WTC11 (cell line): ENCODE data around the gene GLRB. TPM values are rescaled to one million over a fixed set of nuclear protein-coding genes. Genes with fewer than 3 reads are reported as not detected.
A peak's percentile ranks its signal among the peaks of the same experiment; 100 is the strongest.

Experiments
- ATAC-seq: fragments of 200-7000 bp; cut with Tn5 transposase; 2 replicates; pipeline ENCODE4 v1.10.0; 2021; ENCODE audit warnings: mild to moderate bottlenecking, moderate library complexity
- CTCF ChIA-PET: fragments of 300-600 bp; sonication (Branson Sonifier 250); formaldehyde crosslinking; loops from one replicate; lab custom pipeline; 2021; ENCODE audit warnings: antibody characterized with exemption; lab: Charles Lee
- POLR2A ChIA-PET: fragments of 350-600 bp; sonication (Branson Sonifier 250); formaldehyde crosslinking; loops from one replicate; lab custom pipeline; 2021; ENCODE audit warnings: antibody characterized with exemption; lab: Charles Lee
- DNase-seq: peaks from one replicate; pipeline ENCODE4 v3.0.0; 2021; ENCODE audit warnings: low spot score
- H3K27ac Mint-ChIP-seq: 2 replicates; pipeline ENCODE4 v1.8.0; 2021; ENCODE audit warnings: mixed read lengths
- H3K27me3 Mint-ChIP-seq: 2 replicates; pipeline ENCODE4 v1.8.0; 2021; ENCODE audit warnings: low read depth, mild to moderate bottlenecking, moderate library complexity, mixed read lengths
- H3K36me3 Mint-ChIP-seq: 2 replicates; pipeline ENCODE4 v1.8.0; 2021; ENCODE audit warnings: mixed read lengths
- H3K4me1 Mint-ChIP-seq: 2 replicates; pipeline ENCODE4 v1.8.0; 2022; ENCODE audit warnings: mixed read lengths
- H3K4me3 Mint-ChIP-seq: 2 replicates; pipeline ENCODE4 v1.8.0; 2021; ENCODE audit warnings: mild to moderate bottlenecking, moderate library complexity, mixed read lengths
- H3K9me3 Mint-ChIP-seq: 2 replicates; pipeline ENCODE4 v1.8.0; 2021; ENCODE audit warnings: mixed read lengths
- ATF1 ChIP-seq: sonication (generic); formaldehyde crosslinking; IDR thresholded peaks from 2 replicates; pipeline ENCODE4 v1.8.1; 2023; ENCODE audit warnings: mild to moderate bottlenecking, moderate library complexity, missing genetic modification reagents
- CBFB ChIP-seq: sonication (generic); formaldehyde crosslinking; IDR thresholded peaks from 2 replicates; pipeline ENCODE4 v1.8.1; 2022; ENCODE audit warnings: mild to moderate bottlenecking, low read depth, missing genetic modification reagents
- ETV6 ChIP-seq: sonication (generic); formaldehyde crosslinking; IDR thresholded peaks from 2 replicates; pipeline ENCODE4 v1.8.1; 2022; ENCODE audit warnings: mild to moderate bottlenecking, missing genetic modification reagents
- GTF2I ChIP-seq: fragments of 250-450 bp; sonication (Bioruptor Pico); conservative IDR thresholded peaks from 2 replicates; pipeline ENCODE4 v1.4.0; 2021; ENCODE audit warnings: mild to moderate bottlenecking
- HMGA2 ChIP-seq: fragments of 250-450 bp; sonication (Bioruptor Pico); IDR thresholded peaks from 2 replicates; pipeline ENCODE4 v1.4.0; 2021; ENCODE audit warnings: mild to moderate bottlenecking, moderate library complexity
- IRF2 ChIP-seq: sonication (generic); formaldehyde crosslinking; IDR thresholded peaks from 2 replicates; pipeline ENCODE4 v1.8.0; 2022; ENCODE audit warnings: low read depth, missing genetic modification reagents, borderline replicate concordance
- PRRX2 ChIP-seq: fragments of 250-450 bp; sonication (Bioruptor Pico); IDR thresholded peaks from 2 replicates; pipeline ENCODE4 v1.8.0; 2021; ENCODE audit warnings: mild to moderate bottlenecking
- RELA ChIP-seq: sonication (generic); formaldehyde crosslinking; IDR thresholded peaks from 2 replicates; pipeline ENCODE4 v1.8.1; 2022; ENCODE audit warnings: missing genetic modification reagents, mild to moderate bottlenecking, borderline replicate concordance
- RORB ChIP-seq: fragments of 250-450 bp; sonication (Bioruptor Pico); IDR thresholded peaks from 2 replicates; pipeline ENCODE4 v1.9.0; 2021; ENCODE audit warnings: mild to moderate bottlenecking
- SMAD4 ChIP-seq: sonication (generic); formaldehyde crosslinking; IDR thresholded peaks from 2 replicates; pipeline ENCODE4 v1.8.0; 2022; ENCODE audit warnings: mild to moderate bottlenecking, missing genetic modification reagents
- ZNF219 ChIP-seq: sonication (generic); formaldehyde crosslinking; IDR thresholded peaks from 2 replicates; pipeline ENCODE4 v1.8.0; 2023; ENCODE audit warnings: missing genetic modification reagents, mild to moderate bottlenecking, borderline replicate concordance
- ZNF232 ChIP-seq: sonication (generic); formaldehyde crosslinking; IDR thresholded peaks from 2 replicates; pipeline ENCODE4 v1.8.0; 2022; ENCODE audit warnings: mild to moderate bottlenecking, missing genetic modification reagents
- ZNF416 ChIP-seq: fragments of 250-450 bp; sonication (Bioruptor Pico); IDR thresholded peaks from 2 replicates; pipeline ENCODE4 v1.9.0; 2021; ENCODE audit warnings: mild to moderate bottlenecking, inconsistent platforms
- total RNA-seq: library from RNA; stranded (reverse); gene quantifications from 3 replicates; pipeline ENCODE4 v1.2.3, GENCODE V29; 2021
- TF ChIP-seq, protein P1 (sequence below): fragments of 200-600 bp; IDR thresholded peaks from 2 replicates; pipeline ENCODE4 v1.8.0; 2022; ENCODE audit warnings: antibody characterized with exemption
- TF ChIP-seq, protein P2 (sequence below): sonication (generic); formaldehyde crosslinking; IDR thresholded peaks from 2 replicates; pipeline ENCODE4 v1.8.0; 2023; ENCODE audit warnings: missing genetic modification reagents, mild to moderate bottlenecking, borderline replicate concordance
- TF ChIP-seq, protein P3 (sequence below): fragments of 250-450 bp; sonication (Bioruptor Pico); IDR thresholded peaks from 2 replicates; pipeline ENCODE4 v1.9.0; 2021; ENCODE audit warnings: moderate library complexity, mild to moderate bottlenecking, inconsistent platforms, borderline replicate concordance

GLRB gene
- total RNA-seq, 1 experiment from 2014 or later: 0.31 TPM

DNA sequence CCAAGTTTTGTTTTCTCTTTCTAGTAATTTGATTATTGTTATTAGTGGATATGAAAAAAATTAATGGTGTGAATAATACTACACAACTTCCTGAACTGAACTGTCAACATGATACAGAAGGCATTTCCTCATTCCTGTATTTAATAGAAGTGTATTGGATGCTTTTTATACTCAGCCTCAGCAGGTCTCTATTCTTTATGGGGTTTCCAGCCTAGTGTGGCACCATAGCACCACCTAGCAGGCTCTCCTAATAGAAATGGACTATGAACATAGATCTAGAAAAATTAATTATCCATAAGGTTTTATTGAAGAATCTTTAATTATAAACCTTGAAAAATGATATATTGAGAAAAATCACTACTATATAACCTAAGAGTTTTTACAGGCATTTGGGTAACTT, 52.4 kb downstream of the GLRB start:
- Mint-ChIP-seq H3K36me3 (no peaks in the 10 kb centered on the region), H3K4me3 (no peak overlapping the region), H3K27me3 (no peaks in the 10 kb centered on the region; the same call in 1 of the 2 replicates), H3K4me1 (peaks cover 5% of the 10 kb centered on the region), H3K9me3 (peaks cover 3% of the 10 kb centered on the region; the same call in 1 of the 2 replicates), H3K27ac (no peak overlapping the region)
- TF ChIP-seq GTF2I (CRISPR knock-in tag) (no peak), PRRX2 (CRISPR knock-in tag) (no peak), HMGA2 (CRISPR knock-in tag) (no peak), RORB (CRISPR knock-in tag) (no peak), RELA (CRISPR knock-in tag) (no peak), SMAD4 (no peak), ZNF416 (CRISPR knock-in tag) (no peak), ZNF219 (CRISPR knock-in tag) (no peak), CBFB (CRISPR knock-in tag) (no peak), IRF2 (CRISPR knock-in tag) (no peak)
- TF ChIP-seq, protein P1, sequence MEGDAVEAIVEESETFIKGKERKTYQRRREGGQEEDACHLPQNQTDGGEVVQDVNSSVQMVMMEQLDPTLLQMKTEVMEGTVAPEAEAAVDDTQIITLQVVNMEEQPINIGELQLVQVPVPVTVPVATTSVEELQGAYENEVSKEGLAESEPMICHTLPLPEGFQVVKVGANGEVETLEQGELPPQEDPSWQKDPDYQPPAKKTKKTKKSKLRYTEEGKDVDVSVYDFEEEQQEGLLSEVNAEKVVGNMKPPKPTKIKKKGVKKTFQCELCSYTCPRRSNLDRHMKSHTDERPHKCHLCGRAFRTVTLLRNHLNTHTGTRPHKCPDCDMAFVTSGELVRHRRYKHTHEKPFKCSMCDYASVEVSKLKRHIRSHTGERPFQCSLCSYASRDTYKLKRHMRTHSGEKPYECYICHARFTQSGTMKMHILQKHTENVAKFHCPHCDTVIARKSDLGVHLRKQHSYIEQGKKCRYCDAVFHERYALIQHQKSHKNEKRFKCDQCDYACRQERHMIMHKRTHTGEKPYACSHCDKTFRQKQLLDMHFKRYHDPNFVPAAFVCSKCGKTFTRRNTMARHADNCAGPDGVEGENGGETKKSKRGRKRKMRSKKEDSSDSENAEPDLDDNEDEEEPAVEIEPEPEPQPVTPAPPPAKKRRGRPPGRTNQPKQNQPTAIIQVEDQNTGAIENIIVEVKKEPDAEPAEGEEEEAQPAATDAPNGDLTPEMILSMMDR: no peak
- TF ChIP-seq, protein P2, sequence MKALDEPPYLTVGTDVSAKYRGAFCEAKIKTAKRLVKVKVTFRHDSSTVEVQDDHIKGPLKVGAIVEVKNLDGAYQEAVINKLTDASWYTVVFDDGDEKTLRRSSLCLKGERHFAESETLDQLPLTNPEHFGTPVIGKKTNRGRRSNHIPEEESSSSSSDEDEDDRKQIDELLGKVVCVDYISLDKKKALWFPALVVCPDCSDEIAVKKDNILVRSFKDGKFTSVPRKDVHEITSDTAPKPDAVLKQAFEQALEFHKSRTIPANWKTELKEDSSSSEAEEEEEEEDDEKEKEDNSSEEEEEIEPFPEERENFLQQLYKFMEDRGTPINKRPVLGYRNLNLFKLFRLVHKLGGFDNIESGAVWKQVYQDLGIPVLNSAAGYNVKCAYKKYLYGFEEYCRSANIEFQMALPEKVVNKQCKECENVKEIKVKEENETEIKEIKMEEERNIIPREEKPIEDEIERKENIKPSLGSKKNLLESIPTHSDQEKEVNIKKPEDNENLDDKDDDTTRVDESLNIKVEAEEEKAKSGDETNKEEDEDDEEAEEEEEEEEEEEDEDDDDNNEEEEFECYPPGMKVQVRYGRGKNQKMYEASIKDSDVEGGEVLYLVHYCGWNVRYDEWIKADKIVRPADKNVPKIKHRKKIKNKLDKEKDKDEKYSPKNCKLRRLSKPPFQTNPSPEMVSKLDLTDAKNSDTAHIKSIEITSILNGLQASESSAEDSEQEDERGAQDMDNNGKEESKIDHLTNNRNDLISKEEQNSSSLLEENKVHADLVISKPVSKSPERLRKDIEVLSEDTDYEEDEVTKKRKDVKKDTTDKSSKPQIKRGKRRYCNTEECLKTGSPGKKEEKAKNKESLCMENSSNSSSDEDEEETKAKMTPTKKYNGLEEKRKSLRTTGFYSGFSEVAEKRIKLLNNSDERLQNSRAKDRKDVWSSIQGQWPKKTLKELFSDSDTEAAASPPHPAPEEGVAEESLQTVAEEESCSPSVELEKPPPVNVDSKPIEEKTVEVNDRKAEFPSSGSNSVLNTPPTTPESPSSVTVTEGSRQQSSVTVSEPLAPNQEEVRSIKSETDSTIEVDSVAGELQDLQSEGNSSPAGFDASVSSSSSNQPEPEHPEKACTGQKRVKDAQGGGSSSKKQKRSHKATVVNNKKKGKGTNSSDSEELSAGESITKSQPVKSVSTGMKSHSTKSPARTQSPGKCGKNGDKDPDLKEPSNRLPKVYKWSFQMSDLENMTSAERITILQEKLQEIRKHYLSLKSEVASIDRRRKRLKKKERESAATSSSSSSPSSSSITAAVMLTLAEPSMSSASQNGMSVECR: no peak
- TF ChIP-seq, protein P3, sequence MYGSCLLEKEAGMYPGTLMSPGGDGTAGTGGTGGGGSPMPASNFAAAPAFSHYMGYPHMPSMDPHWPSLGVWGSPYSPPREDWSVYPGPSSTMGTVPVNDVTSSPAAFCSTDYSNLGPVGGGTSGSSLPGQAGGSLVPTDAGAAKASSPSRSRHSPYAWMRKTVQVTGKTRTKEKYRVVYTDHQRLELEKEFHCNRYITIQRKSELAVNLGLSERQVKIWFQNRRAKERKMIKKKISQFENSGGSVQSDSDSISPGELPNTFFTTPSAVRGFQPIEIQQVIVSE (CRISPR knock-in tag): no peak
- CTCF ChIA-PET: no interaction called here
- POLR2A ChIA-PET: no interaction called here
- no peak for DNase-seq
- peak; percentile 34; the same call in 1 of the 2 replicates for ATAC-seq

DNA sequence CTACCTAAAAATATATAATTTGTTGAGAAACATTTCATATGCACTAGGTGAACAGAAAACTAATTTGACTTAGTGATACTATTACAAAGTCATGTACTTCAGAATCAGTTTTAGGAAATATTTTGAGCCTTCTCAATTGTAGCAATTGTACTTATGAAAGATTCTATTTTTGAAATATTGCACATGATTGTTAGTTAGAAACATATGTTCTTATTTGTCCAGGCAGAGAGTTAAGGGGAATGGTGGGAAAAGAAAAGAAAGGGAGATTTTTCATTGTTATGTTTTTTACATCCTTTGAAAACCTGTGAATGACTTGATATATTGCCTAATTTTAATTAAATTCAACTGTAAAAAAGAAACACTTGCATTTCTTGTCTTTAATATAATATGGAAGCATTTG, 66.0 kb downstream of the GLRB start:
- Mint-ChIP-seq H3K9me3 (peaks cover 3% of the 10 kb centered on the region; the same call in 1 of the 2 replicates), H3K27me3 (no peaks in the 10 kb centered on the region), H3K4me3 (no peak overlapping the region), H3K36me3 (no peaks in the 10 kb centered on the region), H3K27ac (no peak overlapping the region), H3K4me1 (no peaks in the 10 kb centered on the region)
- TF ChIP-seq ATF1 (CRISPR knock-in tag) (no peak), ETV6 (no peak), ZNF232 (CRISPR knock-in tag) (no peak)
- TF ChIP-seq, protein P2: no peak
- DNase-seq (no peak), ATAC-seq (no peak)
- ChIA-PET POLR2A (no interaction called here), CTCF (no interaction called here)
